ENCODE measurements around the gene TERT. TPM values are rescaled to one million over a fixed set of nuclear protein-coding genes. Genes with fewer than 3 reads are reported as not detected.
A peak's percentile ranks its signal among the peaks of the same experiment; 100 is the strongest.

Gene TERT
- total RNA-seq, 1 donor from 2014 or later, result 2.4 TPM

GRCh38 chr5:1243487-1244130, 51.3 kb downstream of the TERT start:
- no peaks in the 10 kb centered on the region for H3K36me3 Mint-ChIP-seq
- H3K27me3 ChIP-seq, result peaks cover 16% of the 10 kb centered on the region
- H3K9ac ChIP-seq, result no peak overlapping the region
- H3K4me1 Mint-ChIP-seq, result peaks cover 2% of the 10 kb centered on the region
- no peaks in the 10 kb centered on the region for H3F3A ChIP-seq (ENCODE audit: low read depth)
- no peaks in the 10 kb centered on the region for H3K79me2 ChIP-seq (ENCODE audit: low read depth)
- peaks cover 4% of the 10 kb centered on the region for H3K27me3 Mint-ChIP-seq (ENCODE audit: insufficient read depth, low read depth)
- no peak overlapping the region for H3K4me3 ChIP-seq
- no peak overlapping the region for H3K27ac Mint-ChIP-seq
- H2AFZ ChIP-seq (replicated peaks), result no peak overlapping the region
- H3K4me1 ChIP-seq, result peaks cover 5% of the 10 kb centered on the region
- H3K9me3 Mint-ChIP-seq, result no peaks in the 10 kb centered on the region
- no peaks in the 10 kb centered on the region for H3K9me3 ChIP-seq (ENCODE audit: low read depth)
- no peak for TF ChIP-seq EZH2 (IDR thresholded peaks at IDR 0.05)
- no peak for TF ChIP-seq EZH2phosphoT487 (IDR thresholded peaks at IDR 0.05)
- no peak for TF ChIP-seq CTCF (IDR thresholded peaks at IDR 0.05)
- H3K27ac ChIP-seq, result no peak overlapping the region
- H3K4me3 Mint-ChIP-seq, result no peak overlapping the region
- DNase-seq (ENCODE audit: low spot score), result peak; percentile 32
- H4K20me1 ChIP-seq (ENCODE audit: low read depth), result peaks cover 29% of the 10 kb centered on the region
- H3K4me2 ChIP-seq, result no peak overlapping the region
- no peaks in the 10 kb centered on the region for H3K36me3 ChIP-seq

- Histone ChIP-seq H3K27me3 (peaks cover 16% of the 10 kb centered on the region), H3K4me1 (peaks cover 5% of the 10 kb centered on the region), H3K9me3 (ENCODE audit: low read depth) (no peaks in the 10 kb centered on the region), H3K4me2 (no peak overlapping the region), H4K20me1 (ENCODE audit: low read depth) (peaks cover 29% of the 10 kb centered on the region), H3K79me2 (ENCODE audit: low read depth) (no peaks in the 10 kb centered on the region), H2AFZ (replicated peaks) (no peak overlapping the region), H3K9ac (no peak overlapping the region), H3K4me3 (no peak overlapping the region), H3F3A (ENCODE audit: low read depth) (no peaks in the 10 kb centered on the region), H3K36me3 (no peaks in the 10 kb centered on the region), H3K27ac (no peak overlapping the region)
- Mint-ChIP-seq H3K9me3 (no peaks in the 10 kb centered on the region), H3K36me3 (no peaks in the 10 kb centered on the region), H3K27ac (no peak overlapping the region), H3K4me1 (peaks cover 2% of the 10 kb centered on the region), H3K27me3 (ENCODE audit: insufficient read depth, low read depth) (peaks cover 4% of the 10 kb centered on the region), H3K4me3 (no peak overlapping the region)
- DNase-seq (ENCODE audit: low spot score), result no peak
- TF ChIP-seq CTCF (IDR thresholded peaks at IDR 0.05), result no peak
- no peak for TF ChIP-seq EZH2phosphoT487 (IDR thresholded peaks at IDR 0.05)
- no peak for TF ChIP-seq EZH2 (IDR thresholded peaks at IDR 0.05)
Measured at GRCh38 chr5:1242733-1243486, 52.0 kb downstream of the TERT start.

GRCh38 chr5:1241509-1242080, 53.3 kb downstream of the TERT start:
- H3K4me2 ChIP-seq, result no peak overlapping the region
- H3K4me1 ChIP-seq, result peaks cover 5% of the 10 kb centered on the region
- H4K20me1 ChIP-seq (ENCODE audit: low read depth), result peaks cover 18% of the 10 kb centered on the region
- Mint-ChIP-seq H3K27ac (no peak overlapping the region), H3K4me3 (no peak overlapping the region), H3K9me3 (peaks cover 4% of the 10 kb centered on the region), H3K36me3 (no peaks in the 10 kb centered on the region), H3K4me1 (no peaks in the 10 kb centered on the region), H3K27me3 (ENCODE audit: insufficient read depth, low read depth) (peaks cover 4% of the 10 kb centered on the region)
- no peak overlapping the region for H3K27ac ChIP-seq
- H3K9me3 ChIP-seq (ENCODE audit: low read depth), result no peaks in the 10 kb centered on the region
- TF ChIP-seq EZH2phosphoT487 (IDR thresholded peaks at IDR 0.05) (no peak), CTCF (IDR thresholded peaks at IDR 0.05) (no peak), EZH2 (IDR thresholded peaks at IDR 0.05) (no peak)
- peaks cover 4% of the 10 kb centered on the region for H3K27me3 ChIP-seq
- no peaks in the 10 kb centered on the region for H3F3A ChIP-seq (ENCODE audit: low read depth)
- DNase-seq (ENCODE audit: low spot score), result no peak
- H3K36me3 ChIP-seq, result no peaks in the 10 kb centered on the region
- H2AFZ ChIP-seq (replicated peaks), result no peak overlapping the region
- H3K9ac ChIP-seq, result no peak overlapping the region
- no peak overlapping the region for H3K4me3 ChIP-seq
- no peaks in the 10 kb centered on the region for H3K79me2 ChIP-seq (ENCODE audit: low read depth)
